Gastrocnemius medialis (tissue), 4 donors: ENCODE results near the gene APOL2. TPM values are rescaled to one million over a fixed set of nuclear protein-coding genes. Genes with fewer than 3 reads are reported as not detected.
A peak's percentile ranks its signal among the peaks of the same experiment; 100 is the strongest.

Experiments
- ATAC-seq, 2 donors: fragments of 150-250 bp; one replicate each; pipeline ENCODE4 v1.9.1; 2016
- DNase-seq, 2 donors: peaks; one replicate each; pipeline ENCODE4 v3.0.0-alpha.2; 2019
- H3K27ac ChIP-seq, 4 donors: fragments of 200-600 bp; sonication (generic); 1 replicate in 1 of 4; 2 replicates in 3 of 4; pipeline ENCODE4 v1.5.1; 2016 to 2018; ENCODE audit warnings: mild to moderate bottlenecking in 2 of 4, moderate library complexity in 1 of 4
- H3K27me3 ChIP-seq, 3 donors: fragments of 200-600 bp; sonication (generic) in 2 of 3; 1 replicate in 1 of 3; 2 replicates in 2 of 3; pipeline versions ENCODE4 v1.5.1 to v1.6.0; 2016 to 2019; ENCODE audit warnings: mild to moderate bottlenecking in 1 of 3, moderate library complexity in 1 of 3
- H3K36me3 ChIP-seq, 2 donors: fragments of 200-600 bp; sonication (generic) in 1 of 2; one replicate each; pipeline ENCODE4 v1.5.1; 2017 to 2018
- H3K4me1 ChIP-seq, 2 donors: fragments of 200-600 bp; sonication (generic) in 1 of 2; one replicate each; pipeline ENCODE4 v1.5.1; 2016 to 2017; ENCODE audit warnings: mild to moderate bottlenecking in 2 of 2
- H3K4me3 ChIP-seq, 4 donors: fragments of 200-600 bp; sonication (generic) in 3 of 4; 1 replicate in 1 of 4; 2 replicates in 3 of 4; pipeline ENCODE4 v1.5.1; 2016 to 2019; ENCODE audit warnings: mild to moderate bottlenecking in 2 of 4
- H3K9me3 ChIP-seq, 3 donors: fragments of 200-600 bp; sonication (generic) in 2 of 3; 1 replicate in 1 of 3; 2 replicates in 2 of 3; pipeline ENCODE4 v1.5.1; 2016 to 2019
- CTCF ChIP-seq, 5 experiments: fragments of 450-650 bp in 3 of 5; fragments of 200-600 bp in 2 of 5; sonication (generic) in 2 of 5; IDR thresholded peaks in 4 of 5; conservative IDR thresholded peaks in 1 of 5; 1 replicate in 4 of 5; 2 replicates in 1 of 5; pipeline ENCODE4 v1.5.1; 2016 to 2019; ENCODE audit warnings: antibody characterized with exemption in 5 of 5, mild to moderate bottlenecking in 3 of 5, moderate library complexity in 3 of 5
- POLR2A ChIP-seq, 2 donors: fragments of 450-650 bp; IDR thresholded peaks; one replicate each; pipeline ENCODE4 v1.6.1; 2017; ENCODE audit warnings: antibody characterized with exemption in 2 of 2, mild to moderate bottlenecking in 2 of 2, moderate library complexity in 2 of 2
- in situ Hi-C, 4 donors: fragments of 200-750 bp; cut with MboI; loops; one replicate each; pipeline versions ENCODE4 v1.15.0 to v1.8.0; 2017; ENCODE audit warnings: low sequenced_read_pairs in 4 of 4
- intact Hi-C: fragments of 100-400 bp; cut with DNase I; formaldehyde crosslinking; loops from one replicate; pipeline ENCODE4 v1.15.1; 2023; ENCODE audit warnings: low total_unique reads
- total RNA-seq, 4 donors: library from RNA; depleted of rRNA; stranded (reverse); fragments of >200 nt; gene quantifications; one replicate each; pipeline versions ENCODE4 v1.1.0 to v1.2.3, GENCODE V29; 2016

Gene APOL2
- total RNA-seq, 4 donors from 2014 or later: 8.7 to 25.5 (median 20.9) TPM

GRCh38 chr22:36247955-36248354 is 8.6 kb upstream of the APOL2 start:
- peaks cover 10 to 19% of the 10 kb centered on the region in 2 donors for H3K4me1 ChIP-seq
- no peak for ATAC-seq

GRCh38 chr22:36246718-36247117 is 7.4 kb upstream of the APOL2 start:
- no peaks in the 10 kb centered on the region for H3K27me3 ChIP-seq
- no peak overlapping the region for H3K4me3 ChIP-seq
- H3K9me3 ChIP-seq: no peaks in the 10 kb centered on the region
- TF ChIP-seq CTCF (IDR thresholded peaks at IDR 0.05 in 4 of 5, conservative IDR thresholded peaks at IDR 0.05 in 1 of 5): no peak
- TF ChIP-seq POLR2A (IDR thresholded peaks at IDR 0.05): no peak
- ATAC-seq (no peak), DNase-seq (no peak)
- H3K36me3 ChIP-seq: no peaks in the 10 kb centered on the region
- H3K4me1 ChIP-seq: peaks cover 10 to 19% of the 10 kb centered on the region in 2 donors
- in situ Hi-C loops: no loop called here
- intact Hi-C loops: loop anchor here (2.0 kb wide), 1 partner anchor 30 kb away; no protein-coding TSS in a partner anchor
- no peak overlapping the region for H3K27ac ChIP-seq

More at GRCh38 chr22:36247955-36248354, 8.6 kb upstream of the APOL2 start:
- in situ Hi-C loops (no loop called here), intact Hi-C loops (loop anchor here (2.0 kb wide), 1 partner anchor 29 kb away; no protein-coding TSS in a partner anchor)
- H3K27me3 ChIP-seq: no peaks in the 10 kb centered on the region
- no peak overlapping the region for H3K4me3 ChIP-seq
- no peaks in the 10 kb centered on the region for H3K9me3 ChIP-seq
- H3K27ac ChIP-seq: no peak overlapping the region
- no peak for DNase-seq
- TF ChIP-seq CTCF (IDR thresholded peaks at IDR 0.05 in 4 of 5, conservative IDR thresholded peaks at IDR 0.05 in 1 of 5): no peak
- no peak for TF ChIP-seq POLR2A (IDR thresholded peaks at IDR 0.05)
- no peaks in the 10 kb centered on the region for H3K36me3 ChIP-seq

GRCh38 chr22:36245805-36246356 is 6.6 kb upstream of the APOL2 start:
- TF ChIP-seq CTCF (IDR thresholded peaks at IDR 0.05 in 4 of 5, conservative IDR thresholded peaks at IDR 0.05 in 1 of 5): no peak
- no peak for TF ChIP-seq POLR2A (IDR thresholded peaks at IDR 0.05)
- Histone ChIP-seq H3K27me3 (no peaks in the 10 kb centered on the region), H3K4me1 (peaks cover 10 to 19% of the 10 kb centered on the region in 2 donors), H3K9me3 (no peaks in the 10 kb centered on the region), H3K27ac (no peak overlapping the region), H3K36me3 (no peaks in the 10 kb centered on the region), H3K4me3 (no peak overlapping the region)
- DNase-seq (no peak), ATAC-seq (no peak)
- in situ Hi-C loops: no loop called here
- intact Hi-C loops: loop anchor here (2.0 kb wide), 1 partner anchor 31 kb away; no protein-coding TSS in a partner anchor

- intact Hi-C loops: no loop called here
- peak in 1 of 2 donors; percentile 50 for DNase-seq
These were observed 5.4 kb upstream of the APOL2 start for GRCh38 chr22:36244522-36245391.

More at GRCh38 chr22:36244522-36245391, 5.4 kb upstream of the APOL2 start:
- Histone ChIP-seq H3K27me3 (no peaks in the 10 kb centered on the region), H3K9me3 (no peaks in the 10 kb centered on the region), H3K4me3 (no peak overlapping the region), H3K4me1 (peaks cover 10 to 19% of the 10 kb centered on the region in 2 donors), H3K27ac (peak overlapping the region; percentile 5 to 59 (median 31)), H3K36me3 (no peaks in the 10 kb centered on the region)
- TF ChIP-seq POLR2A (IDR thresholded peaks at IDR 0.05) (no peak), CTCF (IDR thresholded peaks at IDR 0.05 in 4 of 5, conservative IDR thresholded peaks at IDR 0.05 in 1 of 5) (no peak)
- in situ Hi-C loops: no loop called here
- ATAC-seq: peak; percentile 64 to 73
